ENCODE results near the gene HBG1.

HBG1 gene

GRCh38 chr11:5210376-5210885, 39.2 kb downstream of the HBG1 start:
- Histone ChIP-seq H3K27me3 (no peaks in the 10 kb centered on the region), H3K36me3 (no peaks in the 10 kb centered on the region), H3K4me1 (ENCODE audit: control insufficient read depth in 1 of 2, insufficient read depth in 1 of 2, low read depth in 1 of 2, low read length in 1 of 2) (no peaks in the 10 kb centered on the region), H3K9me3 (no peaks in the 10 kb centered on the region), H3K4me3 (ENCODE audit: low read depth in 1 of 2, low read length in 1 of 2) (no peak overlapping the region), H3K27ac (no peak overlapping the region)
- TF ChIP-seq CTCF (IDR thresholded peaks at IDR 0.05), result no peak

GRCh38 chr11:5204787-5205186, 44.9 kb downstream of the HBG1 start:
- Histone ChIP-seq H3K27me3 (no peaks in the 10 kb centered on the region), H3K27ac (no peak overlapping the region), H3K4me3 (ENCODE audit: low read depth in 1 of 2, low read length in 1 of 2) (no peak overlapping the region), H3K9me3 (no peaks in the 10 kb centered on the region), H3K4me1 (ENCODE audit: control insufficient read depth in 1 of 2, insufficient read depth in 1 of 2, low read depth in 1 of 2, low read length in 1 of 2) (no peaks in the 10 kb centered on the region), H3K36me3 (no peaks in the 10 kb centered on the region)
- no peak for TF ChIP-seq CTCF (IDR thresholded peaks at IDR 0.05)

- Histone ChIP-seq H3K9me3 (no peaks in the 10 kb centered on the region), H3K36me3 (no peaks in the 10 kb centered on the region), H3K4me1 (ENCODE audit: control insufficient read depth in 1 of 2, insufficient read depth in 1 of 2, low read depth in 1 of 2, low read length in 1 of 2) (no peaks in the 10 kb centered on the region), H3K4me3 (ENCODE audit: low read depth in 1 of 2, low read length in 1 of 2) (no peak overlapping the region), H3K27me3 (no peaks in the 10 kb centered on the region), H3K27ac (no peak overlapping the region)
- no peak for TF ChIP-seq CTCF (IDR thresholded peaks at IDR 0.05)
Observed at GRCh38 chr11:5203366-5203765, 46.3 kb downstream of the HBG1 start.

- no peak for TF ChIP-seq CTCF (IDR thresholded peaks at IDR 0.05)
- Histone ChIP-seq H3K27ac (no peak within 1 kb of the TSS), H3K4me3 (ENCODE audit: low read depth in 1 of 2, low read length in 1 of 2) (no peak within 1 kb of the TSS), H3K27me3 (no peaks in the 10 kb centered on the region), H3K9me3 (no peaks in the 10 kb centered on the region), H3K4me1 (ENCODE audit: control insufficient read depth in 1 of 2, insufficient read depth in 1 of 2, low read depth in 1 of 2, low read length in 1 of 2) (no peaks in the 10 kb centered on the region), H3K36me3 (no peaks in the 10 kb centered on the region)
Observed at GRCh38 chr11:5200582-5200981, 49.1 kb downstream of the HBG1 start, which contains the start of gene OR51V1. Gene OR51V1 (minus strand): TSS chr11:5200682. CDS start chr11:5200682, 0 bp downstream.

- H3K4me3 ChIP-seq (ENCODE audit: low read depth in 1 of 2, low read length in 1 of 2), result no peak overlapping the region
- no peaks in the 10 kb centered on the region for H3K9me3 ChIP-seq
- no peaks in the 10 kb centered on the region for H3K27me3 ChIP-seq
- TF ChIP-seq CTCF (IDR thresholded peaks at IDR 0.05), result no peak
- H3K36me3 ChIP-seq, result no peaks in the 10 kb centered on the region
- H3K27ac ChIP-seq, result no peak overlapping the region
- no peaks in the 10 kb centered on the region for H3K4me1 ChIP-seq (ENCODE audit: control insufficient read depth in 1 of 2, insufficient read depth in 1 of 2, low read depth in 1 of 2, low read length in 1 of 2)
Observed at GRCh38 chr11:5198285-5198684, 51.4 kb downstream of the HBG1 start.

All from neutrophil (primary cell).